GM23338 (cell line): ENCODE measurements around the gene UVRAG.

ENCODE experiments used
- CTCF ChIP-seq, 2 experiments: fragments of 200-600 bp in 1 of 2; sonication (generic) in 1 of 2; conservative IDR thresholded peaks; 2 replicates each; pipeline versions ENCODE4 v1.5.1 to v1.6.1; 2016 to 2017; ENCODE audit warnings: antibody characterized with exemption in 2 of 2, low read depth in 2 of 2, mild to moderate bottlenecking in 2 of 2, moderate library complexity in 1 of 2
- ETS1 ChIP-seq: IDR thresholded peaks from 2 replicates; pipeline ENCODE4 v1.6.1; 2016; ENCODE audit warnings: antibody characterized with exemption
- EZH2 ChIP-seq: fragments of 200-600 bp; sonication (generic); IDR thresholded peaks from one replicate; pipeline ENCODE4 v1.8.0; 2017; ENCODE audit warnings: antibody characterized with exemption, mild to moderate bottlenecking, low read depth; ENCODE audit not compliant: unreplicated experiment
- JUNB ChIP-seq: IDR thresholded peaks from one replicate; pipeline ENCODE4 v1.6.1; 2016; ENCODE audit warnings: antibody characterized with exemption; ENCODE audit not compliant: unreplicated experiment
- POLR2AphosphoS5 ChIP-seq: IDR thresholded peaks from 2 replicates; pipeline ENCODE4 v1.6.1; 2016; ENCODE audit warnings: antibody characterized with exemption, low read depth

GRCh38 chr11:75826461-75827230, 11.6 kb downstream of the UVRAG start:
- TF ChIP-seq CTCF (conservative IDR thresholded peaks at IDR 0.05; ENCODE audit: low read depth in 2 of 2): no peak
- no peak for TF ChIP-seq EZH2
- TF ChIP-seq POLR2AphosphoS5: no peak
- TF ChIP-seq ETS1: no peak
- TF ChIP-seq JUNB: no peak
